K562 (cell line): ENCODE results near the gene WWTR1. TPM values are rescaled to one million over a fixed set of nuclear protein-coding genes. Genes with fewer than 3 reads are reported as not detected.

Experiments
- ATAC-seq: fragments of 200-7000 bp; cut with Tn5 transposase; 3 replicates; pipeline ENCODE4 v1.9.1; 2020; ENCODE audit warnings: moderate library complexity
- BruUV-seq: library from RNA; stranded (reverse); fragments of 400-500 nt; replicated peaks from 2 replicates; lab custom pipeline; 2021; lab: Mats Ljungman, UMichigan
- CTCF ChIA-PET: fragments of 300-600 bp; formaldehyde crosslinking; extraction: SDS; loops from one replicate; lab custom pipeline; 2021; ENCODE audit warnings: low intra/inter-chr PET ratio; lab: Yijun Ruan, JAX
- POLR2A ChIA-PET: fragments of 300-600, 350-650 bp; sonication (Branson Sonifier 250); formaldehyde crosslinking; extraction: SDS; loops from one replicate; lab custom pipeline; 2021; ENCODE audit warnings: antibody characterized with exemption, inconsistent platforms; lab: Yijun Ruan, JAX
- DNase-seq, 4 experiments: peaks; one replicate each; pipeline versions ENCODE4 v3.0.0 to v3.0.0-alpha.2; 2011 to 2018; ENCODE audit warnings: low spot score in 3 of 4, mixed read lengths in 3 of 4; ENCODE audit errors: extremely low read depth in 1 of 4
- FAIRE-seq: peaks from 2 replicates; lab custom pipeline; 2011; peaks lifted over from hg19 to GRCh38; lab: Jason Lieb, UNC
- H2AFZ ChIP-seq: 2 replicates; pipeline ENCODE4 v1.6.0; 2011; ENCODE audit warnings: low read depth, low read length, control low read depth, inconsistent platforms
- H3K27ac ChIP-seq: fragments of 200-600 bp; 3 replicates; pipeline ENCODE4 v1.8.0; 2011; ENCODE audit warnings: low read depth, mild to moderate bottlenecking, control low read depth, inconsistent platforms, low read length, moderate library complexity, mixed read lengths; ENCODE audit errors: extremely low read depth
- H3K27me3 ChIP-seq, 2 experiments: fragments of 300-600 bp in 1 of 2; 2 replicates in 1 of 2; 3 replicates in 1 of 2; pipeline versions ENCODE4 v1.6.0 to v1.8.0; 2011; ENCODE audit warnings: inconsistent platforms in 2 of 2, low read length in 2 of 2, mild to moderate bottlenecking in 1 of 2, mixed read lengths in 1 of 2, moderate library complexity in 1 of 2; ENCODE audit not compliant: control insufficient read depth in 2 of 2, insufficient read depth in 2 of 2
- H3K36me3 ChIP-seq: fragments of 300-600 bp; 3 replicates; pipeline ENCODE4 v1.8.0; 2011; ENCODE audit warnings: mild to moderate bottlenecking, low read length, inconsistent platforms; ENCODE audit not compliant: control insufficient read depth, insufficient read depth
- H3K4me1 ChIP-seq, 2 experiments: fragments of 200-600 bp in 1 of 2; replicated peaks in 1 of 2; 2 replicates in 1 of 2; 3 replicates in 1 of 2; pipeline versions ENCODE4 v1.5.1 to v1.8.0; 2011; ENCODE audit warnings: inconsistent platforms in 2 of 2, low read length in 2 of 2, mild to moderate bottlenecking in 1 of 2, mixed read lengths in 1 of 2, moderate library complexity in 1 of 2; ENCODE audit not compliant: control insufficient read depth in 2 of 2, insufficient read depth in 2 of 2
- H3K4me2 ChIP-seq: 2 replicates; pipeline ENCODE4 v1.6.1; 2011; ENCODE audit warnings: low read length, control low read depth, inconsistent platforms, mixed read lengths; ENCODE audit not compliant: insufficient read depth
- H3K4me3 ChIP-seq: fragments of 200-600 bp; sonication (generic), shearing (Covaris generic); 2 replicates; pipeline ENCODE4 v1.5.1; 2016; ENCODE audit warnings: control low read depth, inconsistent platforms
- H3K79me2 ChIP-seq: fragments of 200-600 bp; 3 replicates; pipeline ENCODE4 v1.8.0; 2011; ENCODE audit warnings: low read length, inconsistent platforms; ENCODE audit not compliant: control insufficient read depth, insufficient read depth
- H3K9ac ChIP-seq, 2 experiments: 2 replicates each; pipeline versions ENCODE4 v1.6.0 to v1.6.1; 2011; ENCODE audit warnings: low read depth in 2 of 2, low read length in 2 of 2, control low read depth in 1 of 2, inconsistent platforms in 1 of 2, mild to moderate bottlenecking in 1 of 2, mixed read lengths in 1 of 2; ENCODE audit not compliant: insufficient read depth in 1 of 2
- H3K9me1 ChIP-seq: one replicate; pipeline ENCODE4 v1.6.0; 2011; ENCODE audit warnings: inconsistent platforms, mild to moderate bottlenecking, low read length, moderate library complexity; ENCODE audit not compliant: control insufficient read depth, insufficient read depth
- H3K9me3 ChIP-seq: replicated peaks from 2 replicates; pipeline ENCODE4 v1.5.1; 2011; ENCODE audit warnings: low read depth, low read length, inconsistent platforms; ENCODE audit not compliant: control insufficient read depth, insufficient read depth
- H4K20me1 ChIP-seq: replicated peaks from 2 replicates; pipeline ENCODE4 v1.6.1; 2011; ENCODE audit warnings: low read length, inconsistent platforms, mixed read lengths; ENCODE audit not compliant: control insufficient read depth, insufficient read depth
- ARID1B ChIP-seq: fragments of 450-650 bp; IDR thresholded peaks from 2 replicates; pipeline ENCODE4 v1.6.1; 2016; ENCODE audit warnings: antibody characterized with exemption, mild to moderate bottlenecking, inconsistent platforms
- CBFA2T2 ChIP-seq: fragments of 450-650 bp; conservative IDR thresholded peaks from 2 replicates; pipeline ENCODE4 v1.6.1; 2017; ENCODE audit warnings: mild to moderate bottlenecking
- CBX3 ChIP-seq, 2 experiments: IDR thresholded peaks; 1 replicate in 1 of 2; 2 replicates in 1 of 2; pipeline ENCODE4 v1.6.1; 2012; ENCODE audit warnings: inconsistent platforms in 2 of 2, low read length in 2 of 2, borderline replicate concordance in 1 of 2, control low read depth in 1 of 2
- CBX5 ChIP-seq: IDR thresholded peaks from 2 replicates; pipeline ENCODE4 v1.6.1; 2014; ENCODE audit warnings: low read depth, borderline replicate concordance
- CREB1 ChIP-seq, 2 experiments: sonication (generic) in 1 of 2; formaldehyde crosslinking in 1 of 2; IDR thresholded peaks; 2 replicates each; pipeline versions ENCODE4 v1.6.1 to v1.8.0; 2012 to 2022; ENCODE audit warnings: inconsistent platforms in 1 of 2, mild to moderate bottlenecking in 1 of 2, missing genetic modification reagents in 1 of 2, moderate library complexity in 1 of 2
- DPF2 ChIP-seq: fragments of 450-650 bp; IDR thresholded peaks from 2 replicates; pipeline ENCODE4 v1.6.1; 2016
- FOXJ2 ChIP-seq: fragments of 200-800 bp; sonication (Bioruptor generic); IDR thresholded peaks from 2 replicates; pipeline ENCODE4 v1.6.1; 2016; ENCODE audit warnings: missing genetic modification characterization, missing compliant biosample characterization
- HOXB6 ChIP-seq: fragments of 250-450 bp; sonication (Bioruptor Pico); IDR thresholded peaks from 2 replicates; pipeline ENCODE4 v1.5.1; 2022; ENCODE audit warnings: mild to moderate bottlenecking, borderline replicate concordance
- LARP7 ChIP-seq: fragments of 450-650 bp; IDR thresholded peaks from 2 replicates; pipeline ENCODE4 v1.6.1; 2016
- MEIS2 ChIP-seq: fragments of 450-650 bp; IDR thresholded peaks from 2 replicates; pipeline ENCODE4 v1.6.1; 2014; ENCODE audit warnings: mild to moderate bottlenecking; ENCODE audit not compliant: partially characterized antibody
- NR2C2 ChIP-seq, 2 experiments: fragments of 200-800 bp in 1 of 2; sonication (Bioruptor generic) in 1 of 2; sonication (generic) in 1 of 2; formaldehyde crosslinking in 1 of 2; IDR thresholded peaks; 2 replicates each; pipeline versions ENCODE4 v1.6.1 to v1.8.0; 2016 to 2022; ENCODE audit warnings: mild to moderate bottlenecking in 1 of 2, missing compliant biosample characterization in 1 of 2, missing genetic modification characterization in 1 of 2, missing genetic modification reagents in 1 of 2
- RAD51 ChIP-seq: fragments of 450-650 bp; IDR thresholded peaks from 2 replicates; pipeline ENCODE4 v1.7.1; 2016; ENCODE audit warnings: low read depth, mild to moderate bottlenecking, borderline replicate concordance
- RBBP5 ChIP-seq: fragments of 200-600 bp; sonication (generic); IDR thresholded peaks from 2 replicates; pipeline ENCODE4 v1.6.1; 2012; ENCODE audit warnings: borderline replicate concordance, mild to moderate bottlenecking, low read length, control low read depth, inconsistent platforms; ENCODE audit not compliant: insufficient read depth, poor library complexity, severe bottlenecking
- RFX1 ChIP-seq: fragments of 450-650 bp; IDR thresholded peaks from 2 replicates; pipeline ENCODE4 v1.6.1; 2016; ENCODE audit warnings: mild to moderate bottlenecking, moderate library complexity
- TAF1 ChIP-seq: IDR thresholded peaks from 2 replicates; pipeline ENCODE4 v1.6.1; 2011; ENCODE audit warnings: mild to moderate bottlenecking, low read length, moderate library complexity; ENCODE audit not compliant: insufficient read depth, control insufficient read depth, severe bottlenecking; ENCODE audit errors: extremely low read depth
- WGBS: fragments of 100-300 bp; shearing (Covaris generic); methylation state at CpG from one replicate; pipeline ENCODE4 v1.1.6; 2016; ENCODE audit warnings: low coverage, mixed read lengths; ENCODE audit not compliant: insufficient coverage; ENCODE audit errors: missing lambda C conversion rate; 5-methylcytosine and 5-hydroxymethylcytosine counted together
- in situ Hi-C: fragments of 300-500 bp; cut with MboI; formaldehyde crosslinking; loops from 4 replicates; pipeline ENCODE4 v1.15.0; 2018; ENCODE audit warnings: inconsistent platforms, mixed read lengths
- intact Hi-C: fragments of 100-400 bp; cut with micrococcal nuclease; formaldehyde crosslinking; loops from 2 replicates; pipeline ENCODE4 v1.14.2; 2022
- polyA plus RNA-seq, 8 experiments: library from polyadenylated mRNA; depleted of rRNA in 4 of 8; stranded (reverse) in 5 of 8; unstranded in 3 of 8; fragments of >200 nt; fragmentation: Nextera tagmentation in 2 of 8; fragmentation: Illumina TruSeq in 1 of 8; extraction: Ambion mirVana in 2 of 8; extraction: Trizol in 1 of 8; gene quantifications; 2 replicates each; pipeline versions ENCODE4 v1.2.1 to v1.2.3, GENCODE V29; 2011 to 2014; ENCODE audit warnings: inconsistent platforms in 1 of 8, missing spikeins in 1 of 8
- total RNA-seq, 7 experiments: library from RNA; depleted of rRNA in 6 of 7; stranded (reverse); fragments of >200 nt in 6 of 7; fragmentation: Illumina TruSeq in 2 of 7; extraction: Trizol in 2 of 7; gene quantifications; 2 replicates each; pipeline versions ENCODE4 v1.2.1 to v1.2.3, GENCODE V29; 2011 to 2021; ENCODE audit warnings: low replicate concordance in 1 of 7
- TF ChIP-seq, protein P1 (sequence below): fragments of 450-650 bp; formaldehyde crosslinking; IDR thresholded peaks from 2 replicates; pipeline ENCODE4 v1.4.0; 2020; ENCODE audit warnings: mild to moderate bottlenecking, mixed read lengths
- TF ChIP-seq, protein P2 (sequence below): fragments of 250-450 bp; sonication (Bioruptor Pico); IDR thresholded peaks from 2 replicates; pipeline ENCODE4 v1.5.0; 2022; ENCODE audit warnings: mild to moderate bottlenecking

The WWTR1 gene
- total and polyA plus RNA-seq, 9 of the 15 experiments (the other 6 are each of a cell fraction or from before 2014, with no cell fraction given), result 0.04 to 1.5 (median 0.60) TPM

- no peak for TF ChIP-seq TAF1
- no peak for TF ChIP-seq LARP7
- no peak for TF ChIP-seq CREB1 (IDR thresholded peaks at IDR 0.05)
- no peak for TF ChIP-seq CREB1 (CRISPR knock-in tag; IDR thresholded peaks at IDR 0.05)
- no peak for TF ChIP-seq RAD51
- TF ChIP-seq, protein P1, sequence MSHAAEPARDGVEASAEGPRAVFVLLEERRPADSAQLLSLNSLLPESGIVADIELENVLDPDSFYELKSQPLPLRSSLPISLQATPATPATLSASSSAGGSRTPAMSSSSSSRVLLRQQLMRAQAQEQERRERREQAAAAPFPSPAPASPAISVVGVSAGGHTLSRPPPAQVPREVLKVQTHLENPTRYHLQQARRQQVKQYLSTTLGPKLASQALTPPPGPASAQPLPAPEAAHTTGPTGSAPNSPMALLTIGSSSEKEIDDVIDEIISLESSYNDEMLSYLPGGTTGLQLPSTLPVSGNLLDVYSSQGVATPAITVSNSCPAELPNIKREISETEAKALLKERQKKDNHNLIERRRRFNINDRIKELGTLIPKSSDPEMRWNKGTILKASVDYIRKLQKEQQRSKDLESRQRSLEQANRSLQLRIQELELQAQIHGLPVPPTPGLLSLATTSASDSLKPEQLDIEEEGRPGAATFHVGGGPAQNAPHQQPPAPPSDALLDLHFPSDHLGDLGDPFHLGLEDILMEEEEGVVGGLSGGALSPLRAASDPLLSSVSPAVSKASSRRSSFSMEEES (CRISPR knock-in tag), result no peak
- TF ChIP-seq RBBP5, result no peak
- no peak for TF ChIP-seq CBX3 (IDR thresholded peaks at IDR 0.05; ENCODE audit: borderline replicate concordance in 1 of 2, low read length in 2 of 2)
- no peak for TF ChIP-seq CBX5
- TF ChIP-seq, all 486 proteins: peak for 0
Observed at GRCh38 chr3:149647285-149647684, 10.5 kb downstream of the WWTR1 start (continued).

DNA sequence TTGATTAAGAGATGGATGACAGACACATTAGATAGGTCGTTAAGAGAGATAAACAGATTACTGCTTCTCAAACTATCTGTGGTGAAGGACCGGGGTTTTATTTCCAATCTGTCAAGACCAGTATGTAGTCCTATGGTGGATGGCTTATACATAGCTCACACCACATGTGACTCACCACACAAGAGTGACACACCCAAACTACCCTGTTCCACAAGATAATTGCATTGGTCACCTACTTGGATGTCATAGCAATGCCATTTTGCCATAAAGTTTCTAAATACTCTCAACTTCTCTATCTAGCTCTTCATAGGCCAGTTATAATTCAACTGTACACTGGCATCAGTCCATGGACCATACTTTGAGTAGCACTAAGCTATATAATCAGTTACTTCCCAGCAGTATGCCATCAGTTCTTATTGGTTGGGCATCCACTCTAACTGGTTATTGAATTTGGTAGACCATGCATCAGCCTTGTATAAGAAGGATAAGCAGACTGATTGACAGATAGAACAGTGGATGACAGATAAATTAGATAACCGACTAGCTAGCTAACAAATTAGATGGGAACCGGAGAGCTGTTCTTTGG is 11.6 kb downstream of the WWTR1 start:
- Histone ChIP-seq H4K20me1 (no peaks in the 10 kb centered on the region), H3K9me3 (no peaks in the 10 kb centered on the region), H3K4me2 (no peak overlapping the region; the same call in 1 of the 2 replicates), H3K79me2 (no peaks in the 10 kb centered on the region), H2AFZ (no peak overlapping the region), H3K27me3 (no peaks in the 10 kb centered on the region), H3K9me1 (no peaks in the 10 kb centered on the region), H3K27ac (no peak overlapping the region), H3K4me3 (no peak overlapping the region), H3K9ac (no peak overlapping the region), H3K4me1 (peaks cover 0 to 2% of the 10 kb centered on the region in 2 experiments; a peak in 1 of 5 replicates), H3K36me3 (no peaks in the 10 kb centered on the region)
- BruUV-seq, result no TSS peak
- WGBS, result 2% methylated on average over 4 of the region's 4 CpGs
- in situ Hi-C loops, result no loop called here
- DNase-seq (peak in 3 of 4 experiments; percentile 21 to 63 (median 29)), ATAC-seq (peak; percentile 63; the same call in 1 of the 3 replicates), FAIRE-seq (peak; percentile 76)
- POLR2A ChIA-PET, result no interaction called here
- CTCF ChIA-PET, result no interaction called here
- intact Hi-C loops, result no loop called here
- TF ChIP-seq RFX1, result 0 out of 2 replicates have a peak, but pooled peaks have one; percentile 22
- TF ChIP-seq CBFA2T2, result peak; percentile 71
- peak; percentile 40 for TF ChIP-seq MEIS2
- peak; percentile 50; the same call in 1 of the 2 replicates for TF ChIP-seq DPF2
- no peak for TF ChIP-seq NR2C2 (CRISPR knock-in tag; IDR thresholded peaks at IDR 0.05)
- no peak for TF ChIP-seq NR2C2 (tag; IDR thresholded peaks at IDR 0.05)
- TF ChIP-seq HOXB6 (CRISPR knock-in tag), result no peak
- TF ChIP-seq, protein P2, sequence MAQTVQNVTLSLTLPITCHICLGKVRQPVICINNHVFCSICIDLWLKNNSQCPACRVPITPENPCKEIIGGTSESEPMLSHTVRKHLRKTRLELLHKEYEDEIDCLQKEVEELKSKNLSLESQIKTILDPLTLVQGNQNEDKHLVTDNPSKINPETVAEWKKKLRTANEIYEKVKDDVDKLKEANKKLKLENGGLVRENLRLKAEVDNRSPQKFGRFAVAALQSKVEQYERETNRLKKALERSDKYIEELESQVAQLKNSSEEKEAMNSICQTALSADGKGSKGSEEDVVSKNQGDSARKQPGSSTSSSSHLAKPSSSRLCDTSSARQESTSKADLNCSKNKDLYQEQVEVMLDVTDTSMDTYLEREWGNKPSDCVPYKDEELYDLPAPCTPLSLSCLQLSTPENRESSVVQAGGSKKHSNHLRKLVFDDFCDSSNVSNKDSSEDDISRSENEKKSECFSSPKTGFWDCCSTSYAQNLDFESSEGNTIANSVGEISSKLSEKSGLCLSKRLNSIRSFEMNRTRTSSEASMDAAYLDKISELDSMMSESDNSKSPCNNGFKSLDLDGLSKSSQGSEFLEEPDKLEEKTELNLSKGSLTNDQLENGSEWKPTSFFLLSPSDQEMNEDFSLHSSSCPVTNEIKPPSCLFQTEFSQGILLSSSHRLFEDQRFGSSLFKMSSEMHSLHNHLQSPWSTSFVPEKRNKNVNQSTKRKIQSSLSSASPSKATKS (CRISPR knock-in tag), result no peak
- peak; percentile 72 for TF ChIP-seq ARID1B
- no peak for TF ChIP-seq FOXJ2 (tag)
